HuH-7.5 (cell line): ENCODE measurements around the gene CCDC188.

Experiments used
- DNase-seq: peaks from one replicate; pipeline ENCODE4 v3.0.0; 2011; ENCODE audit warnings: low spot score

Gene CCDC188

GRCh38 chr22:20147237-20147988, 3.4 kb downstream of the CCDC188 start:
- DNase-seq: no peak

- no peak for DNase-seq
These were observed 4.1 kb downstream of the CCDC188 start for GRCh38 chr22:20146777-20147176.

GRCh38 chr22:20145832-20146223, 5.0 kb downstream of the CCDC188 start:
- DNase-seq: no peak

- DNase-seq: no peak
These were observed 5.5 kb downstream of the CCDC188 start for GRCh38 chr22:20145206-20145831.

GRCh38 chr22:20143883-20144665, 6.8 kb downstream of the CCDC188 start:
- DNase-seq: no peak

- DNase-seq: no peak
These were observed 7.9 kb downstream of the CCDC188 start for GRCh38 chr22:20142711-20143621.

- DNase-seq: no peak
These were observed 9.4 kb downstream of the CCDC188 start for GRCh38 chr22:20141186-20142077.

- DNase-seq: no peak
These were observed 10.3 kb downstream of the CCDC188 start for GRCh38 chr22:20140521-20140964.

GRCh38 chr22:20140107-20140445, 10.8 kb downstream of the CCDC188 start:
- DNase-seq: no peak

- no peak for DNase-seq
These were observed 11.3 kb downstream of the CCDC188 start for GRCh38 chr22:20139391-20140106.

GRCh38 chr22:20138868-20139267, 12.0 kb downstream of the CCDC188 start:
- DNase-seq: no peak

- DNase-seq: no peak
These were observed 12.5 kb downstream of the CCDC188 start for GRCh38 chr22:20138417-20138738.

- no peak for DNase-seq
These were observed 13.0 kb downstream of the CCDC188 start for GRCh38 chr22:20137671-20138416.

- no peak for DNase-seq
These were observed 13.7 kb downstream of the CCDC188 start for GRCh38 chr22:20137113-20137512.

- no peak for DNase-seq
These were observed 14.3 kb downstream of the CCDC188 start for GRCh38 chr22:20136603-20136873.

GRCh38 chr22:20135806-20136602, 14.9 kb downstream of the CCDC188 start:
- no peak for DNase-seq

GRCh38 chr22:20135265-20135664, 15.6 kb downstream of the CCDC188 start:
- no peak for DNase-seq

- DNase-seq: no peak
These were observed 16.8 kb downstream of the CCDC188 start for GRCh38 chr22:20133930-20134549.
